Measurements from ENCODE around the gene HSBP1. TPM values are rescaled to one million over a fixed set of nuclear protein-coding genes. Genes with fewer than 3 reads are reported as not detected.
A peak's percentile ranks its signal among the peaks of the same experiment; 100 is the strongest.

Gene HSBP1
- total and polyA plus RNA-seq, 9 of the 15 experiments (the other 6 are each of a cell fraction or from before 2014, with no cell fraction given) = 84.9 to 677 (median 204) TPM

- TF ChIP-seq U2AF1 (optimal IDR thresholded peaks at IDR 0.05; ENCODE audit: low read depth, low read length) (no peak), SPI1 (IDR thresholded peaks at IDR 0.05; ENCODE audit: borderline replicate concordance, low read depth, low read length) (peak; percentile 55; the same call in 1 of the 2 replicates), CREB1 (IDR thresholded peaks at IDR 0.05) (0 out of 2 replicates have a peak, but pooled peaks have one; percentile 19), CREB1 (CRISPR knock-in tag; IDR thresholded peaks at IDR 0.05) (0 out of 2 replicates have a peak, but pooled peaks have one; percentile 29), SMC3 (conservative IDR thresholded peaks at IDR 0.05; ENCODE audit: insufficient read depth, low read depth, low read length) (no peak), ZNF696 (CRISPR knock-in tag; conservative IDR thresholded peaks at IDR 0.05) (no peak), RBBP5 (IDR thresholded peaks at IDR 0.05; ENCODE audit: borderline replicate concordance, insufficient read depth, low read length, poor library complexity, severe bottlenecking) (peak; percentile 96), SIN3A (IDR thresholded peaks at IDR 0.05; ENCODE audit: borderline replicate concordance in 2 of 2, control insufficient read depth in 1 of 2, low read depth in 2 of 2, low read length in 2 of 2) (peak; percentile 84 to 90; a peak in 2 of 4 replicates), CBX8 (IDR thresholded peaks at IDR 0.05; ENCODE audit: borderline replicate concordance, extremely low read depth, low read depth, low read length, poor library complexity, severe bottlenecking) (no peak), ZNF445 (CRISPR knock-in tag; IDR thresholded peaks at IDR 0.05; ENCODE audit: low read depth) (no peak), SLC30A9 (CRISPR knock-in tag; IDR thresholded peaks at IDR 0.05) (no peak), VEZF1 (CRISPR knock-in tag; IDR thresholded peaks at IDR 0.05) (peak; percentile 80), NFRKB (IDR thresholded peaks at IDR 0.05; ENCODE audit: low read depth) (no peak), ATF1 (CRISPR knock-in tag; IDR thresholded peaks at IDR 0.05) (no peak), ATF1 (tag; IDR thresholded peaks at IDR 0.05) (peak; percentile 63), ZNF398 (CRISPR knock-in tag; IDR thresholded peaks at IDR 0.05) (no peak), ZNF174 (CRISPR knock-in tag; IDR thresholded peaks at IDR 0.05) (no peak), POLR2G (IDR thresholded peaks at IDR 0.05; ENCODE audit: low read depth, low read length) (peak; percentile 88), ZNF431 (CRISPR knock-in tag; IDR thresholded peaks at IDR 0.05) (no peak), PHF20 (IDR thresholded peaks at IDR 0.05; ENCODE audit: partially characterized antibody) (peak; percentile 73), ZNF175 (CRISPR knock-in tag; IDR thresholded peaks at IDR 0.05; ENCODE audit: low read depth) (no peak), ETS2 (tag; IDR thresholded peaks at IDR 0.05; ENCODE audit: borderline replicate concordance, poor library complexity, severe bottlenecking) (no peak)
- TF ChIP-seq, protein P1, sequence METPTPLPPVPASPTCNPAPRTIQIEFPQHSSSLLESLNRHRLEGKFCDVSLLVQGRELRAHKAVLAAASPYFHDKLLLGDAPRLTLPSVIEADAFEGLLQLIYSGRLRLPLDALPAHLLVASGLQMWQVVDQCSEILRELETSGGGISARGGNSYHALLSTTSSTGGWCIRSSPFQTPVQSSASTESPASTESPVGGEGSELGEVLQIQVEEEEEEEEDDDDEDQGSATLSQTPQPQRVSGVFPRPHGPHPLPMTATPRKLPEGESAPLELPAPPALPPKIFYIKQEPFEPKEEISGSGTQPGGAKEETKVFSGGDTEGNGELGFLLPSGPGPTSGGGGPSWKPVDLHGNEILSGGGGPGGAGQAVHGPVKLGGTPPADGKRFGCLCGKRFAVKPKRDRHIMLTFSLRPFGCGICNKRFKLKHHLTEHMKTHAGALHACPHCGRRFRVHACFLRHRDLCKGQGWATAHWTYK (CRISPR knock-in tag; IDR thresholded peaks at IDR 0.05) = 0 out of 2 replicates have a peak, but pooled peaks have one; percentile 34
Measured at GRCh38 chr16:83807710-83808572, at the start of gene HSBP1 (continued).

Data from K562 (cell line).